ENCODE data around the gene GYG2. TPM values are rescaled to one million over a fixed set of nuclear protein-coding genes. Genes with fewer than 3 reads are reported as not detected.

The GYG2 gene
- polyA plus RNA-seq, 1 of the 3 experiments (the other 2 are of a cell fraction): 1.8 TPM

DNA sequence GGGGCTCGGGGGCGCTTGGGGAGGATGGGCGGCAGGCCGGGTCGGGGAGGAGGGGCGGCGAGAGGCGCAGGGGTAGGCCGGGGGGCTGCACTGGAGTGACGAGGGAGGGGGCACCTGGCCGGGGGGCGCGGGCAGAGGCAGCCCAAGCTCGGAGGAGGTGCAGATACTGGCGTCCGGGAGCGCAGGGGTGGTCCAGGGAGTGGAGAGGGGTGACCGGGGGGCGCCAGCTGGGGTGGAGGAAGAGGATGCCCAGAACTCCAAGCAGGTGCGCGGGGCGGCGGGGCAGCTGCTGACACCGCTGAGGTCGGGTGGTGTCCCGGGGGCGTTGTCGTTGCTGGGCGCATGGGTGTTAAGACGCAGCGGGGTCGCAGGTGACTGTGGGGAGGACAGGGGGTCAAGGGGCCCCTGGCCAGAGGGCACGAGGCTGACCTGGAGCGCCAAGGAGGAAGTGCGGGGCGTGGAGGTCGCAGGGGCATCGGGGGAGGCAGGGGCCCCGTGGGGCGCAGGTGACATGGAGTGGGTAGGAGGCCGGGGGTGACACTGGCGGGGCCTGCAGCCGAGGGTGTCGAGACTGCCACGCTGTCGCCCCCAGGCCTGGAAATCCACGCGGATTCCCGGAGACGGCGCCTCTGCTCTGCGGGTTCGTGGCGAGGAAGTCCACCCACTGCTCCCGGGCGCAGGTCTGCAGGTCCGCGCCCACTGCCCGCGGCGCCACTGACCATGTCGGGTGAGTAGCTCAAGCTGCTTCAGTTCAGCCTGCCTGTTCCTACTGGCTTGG is 928 bp downstream of the GYG2 start:
- no peak for TF ChIP-seq GATA2 (CRISPR knock-in tag; IDR thresholded peaks at IDR 0.05)
- TF ChIP-seq FOXJ3 (CRISPR knock-in tag; IDR thresholded peaks at IDR 0.05): no peak
- no peak for TF ChIP-seq MXI1 (IDR thresholded peaks at IDR 0.05; ENCODE audit: low read depth, low read length)
- no peak for TF ChIP-seq FOXM1 (IDR thresholded peaks at IDR 0.05; ENCODE audit: low read depth)
- no peak for TF ChIP-seq RXRA (IDR thresholded peaks at IDR 0.05; ENCODE audit: borderline replicate concordance, low read depth)
- TF ChIP-seq, protein P1, sequence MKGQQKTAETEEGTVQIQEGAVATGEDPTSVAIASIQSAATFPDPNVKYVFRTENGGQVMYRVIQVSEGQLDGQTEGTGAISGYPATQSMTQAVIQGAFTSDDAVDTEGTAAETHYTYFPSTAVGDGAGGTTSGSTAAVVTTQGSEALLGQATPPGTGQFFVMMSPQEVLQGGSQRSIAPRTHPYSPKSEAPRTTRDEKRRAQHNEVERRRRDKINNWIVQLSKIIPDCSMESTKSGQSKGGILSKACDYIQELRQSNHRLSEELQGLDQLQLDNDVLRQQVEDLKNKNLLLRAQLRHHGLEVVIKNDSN (IDR thresholded peaks at IDR 0.05; ENCODE audit: borderline replicate concordance, low read depth): no peak
- TF ChIP-seq TCF12 (IDR thresholded peaks at IDR 0.05): no peak
- TF ChIP-seq POLR2AphosphoS5 (IDR thresholded peaks at IDR 0.05; ENCODE audit: low read depth, low read length): no peak
- TF ChIP-seq, protein P2, sequence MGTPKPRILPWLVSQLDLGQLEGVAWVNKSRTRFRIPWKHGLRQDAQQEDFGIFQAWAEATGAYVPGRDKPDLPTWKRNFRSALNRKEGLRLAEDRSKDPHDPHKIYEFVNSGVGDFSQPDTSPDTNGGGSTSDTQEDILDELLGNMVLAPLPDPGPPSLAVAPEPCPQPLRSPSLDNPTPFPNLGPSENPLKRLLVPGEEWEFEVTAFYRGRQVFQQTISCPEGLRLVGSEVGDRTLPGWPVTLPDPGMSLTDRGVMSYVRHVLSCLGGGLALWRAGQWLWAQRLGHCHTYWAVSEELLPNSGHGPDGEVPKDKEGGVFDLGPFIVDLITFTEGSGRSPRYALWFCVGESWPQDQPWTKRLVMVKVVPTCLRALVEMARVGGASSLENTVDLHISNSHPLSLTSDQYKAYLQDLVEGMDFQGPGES (IDR thresholded peaks at IDR 0.05; ENCODE audit: low read depth, low read length): no peak
- TF ChIP-seq ELF1 (IDR thresholded peaks at IDR 0.05): no peak
- TF ChIP-seq, protein P3, sequence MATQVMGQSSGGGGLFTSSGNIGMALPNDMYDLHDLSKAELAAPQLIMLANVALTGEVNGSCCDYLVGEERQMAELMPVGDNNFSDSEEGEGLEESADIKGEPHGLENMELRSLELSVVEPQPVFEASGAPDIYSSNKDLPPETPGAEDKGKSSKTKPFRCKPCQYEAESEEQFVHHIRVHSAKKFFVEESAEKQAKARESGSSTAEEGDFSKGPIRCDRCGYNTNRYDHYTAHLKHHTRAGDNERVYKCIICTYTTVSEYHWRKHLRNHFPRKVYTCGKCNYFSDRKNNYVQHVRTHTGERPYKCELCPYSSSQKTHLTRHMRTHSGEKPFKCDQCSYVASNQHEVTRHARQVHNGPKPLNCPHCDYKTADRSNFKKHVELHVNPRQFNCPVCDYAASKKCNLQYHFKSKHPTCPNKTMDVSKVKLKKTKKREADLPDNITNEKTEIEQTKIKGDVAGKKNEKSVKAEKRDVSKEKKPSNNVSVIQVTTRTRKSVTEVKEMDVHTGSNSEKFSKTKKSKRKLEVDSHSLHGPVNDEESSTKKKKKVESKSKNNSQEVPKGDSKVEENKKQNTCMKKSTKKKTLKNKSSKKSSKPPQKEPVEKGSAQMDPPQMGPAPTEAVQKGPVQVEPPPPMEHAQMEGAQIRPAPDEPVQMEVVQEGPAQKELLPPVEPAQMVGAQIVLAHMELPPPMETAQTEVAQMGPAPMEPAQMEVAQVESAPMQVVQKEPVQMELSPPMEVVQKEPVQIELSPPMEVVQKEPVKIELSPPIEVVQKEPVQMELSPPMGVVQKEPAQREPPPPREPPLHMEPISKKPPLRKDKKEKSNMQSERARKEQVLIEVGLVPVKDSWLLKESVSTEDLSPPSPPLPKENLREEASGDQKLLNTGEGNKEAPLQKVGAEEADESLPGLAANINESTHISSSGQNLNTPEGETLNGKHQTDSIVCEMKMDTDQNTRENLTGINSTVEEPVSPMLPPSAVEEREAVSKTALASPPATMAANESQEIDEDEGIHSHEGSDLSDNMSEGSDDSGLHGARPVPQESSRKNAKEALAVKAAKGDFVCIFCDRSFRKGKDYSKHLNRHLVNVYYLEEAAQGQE (IDR thresholded peaks at IDR 0.05; ENCODE audit: low read depth, low read length): no peak
- TF ChIP-seq, protein P4, sequence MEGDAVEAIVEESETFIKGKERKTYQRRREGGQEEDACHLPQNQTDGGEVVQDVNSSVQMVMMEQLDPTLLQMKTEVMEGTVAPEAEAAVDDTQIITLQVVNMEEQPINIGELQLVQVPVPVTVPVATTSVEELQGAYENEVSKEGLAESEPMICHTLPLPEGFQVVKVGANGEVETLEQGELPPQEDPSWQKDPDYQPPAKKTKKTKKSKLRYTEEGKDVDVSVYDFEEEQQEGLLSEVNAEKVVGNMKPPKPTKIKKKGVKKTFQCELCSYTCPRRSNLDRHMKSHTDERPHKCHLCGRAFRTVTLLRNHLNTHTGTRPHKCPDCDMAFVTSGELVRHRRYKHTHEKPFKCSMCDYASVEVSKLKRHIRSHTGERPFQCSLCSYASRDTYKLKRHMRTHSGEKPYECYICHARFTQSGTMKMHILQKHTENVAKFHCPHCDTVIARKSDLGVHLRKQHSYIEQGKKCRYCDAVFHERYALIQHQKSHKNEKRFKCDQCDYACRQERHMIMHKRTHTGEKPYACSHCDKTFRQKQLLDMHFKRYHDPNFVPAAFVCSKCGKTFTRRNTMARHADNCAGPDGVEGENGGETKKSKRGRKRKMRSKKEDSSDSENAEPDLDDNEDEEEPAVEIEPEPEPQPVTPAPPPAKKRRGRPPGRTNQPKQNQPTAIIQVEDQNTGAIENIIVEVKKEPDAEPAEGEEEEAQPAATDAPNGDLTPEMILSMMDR (IDR thresholded peaks at IDR 0.05): no peak
- TF ChIP-seq, protein P5, sequence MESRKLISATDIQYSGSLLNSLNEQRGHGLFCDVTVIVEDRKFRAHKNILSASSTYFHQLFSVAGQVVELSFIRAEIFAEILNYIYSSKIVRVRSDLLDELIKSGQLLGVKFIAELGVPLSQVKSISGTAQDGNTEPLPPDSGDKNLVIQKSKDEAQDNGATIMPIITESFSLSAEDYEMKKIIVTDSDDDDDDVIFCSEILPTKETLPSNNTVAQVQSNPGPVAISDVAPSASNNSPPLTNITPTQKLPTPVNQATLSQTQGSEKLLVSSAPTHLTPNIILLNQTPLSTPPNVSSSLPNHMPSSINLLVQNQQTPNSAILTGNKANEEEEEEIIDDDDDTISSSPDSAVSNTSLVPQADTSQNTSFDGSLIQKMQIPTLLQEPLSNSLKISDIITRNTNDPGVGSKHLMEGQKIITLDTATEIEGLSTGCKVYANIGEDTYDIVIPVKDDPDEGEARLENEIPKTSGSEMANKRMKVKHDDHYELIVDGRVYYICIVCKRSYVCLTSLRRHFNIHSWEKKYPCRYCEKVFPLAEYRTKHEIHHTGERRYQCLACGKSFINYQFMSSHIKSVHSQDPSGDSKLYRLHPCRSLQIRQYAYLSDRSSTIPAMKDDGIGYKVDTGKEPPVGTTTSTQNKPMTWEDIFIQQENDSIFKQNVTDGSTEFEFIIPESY (IDR thresholded peaks at IDR 0.05; ENCODE audit: borderline replicate concordance, low read depth): no peak
- no peak for TF ChIP-seq TAF1 (IDR thresholded peaks at IDR 0.05; ENCODE audit: borderline replicate concordance, low read depth, low read length)
- TF ChIP-seq TEAD4 (IDR thresholded peaks at IDR 0.05; ENCODE audit: borderline replicate concordance, insufficient read depth): no peak
- TF ChIP-seq RCOR1 (IDR thresholded peaks at IDR 0.05; ENCODE audit: low read length): no peak
- no peak for TF ChIP-seq RFX5 (IDR thresholded peaks at IDR 0.05; ENCODE audit: low read length)
- Histone ChIP-seq H3K9me2 (no peaks in the 10 kb centered on the region), H4K20me1 (ENCODE audit: insufficient read depth) (no peaks in the 10 kb centered on the region), H3K4me3 (ENCODE audit: low read depth in 2 of 2, low read length in 1 of 2) (peak overlapping the region in 1 of 2 experiments; percentile 39; a peak in 2 of 4 replicates), H3K4me2 (peak overlapping the region; percentile 17; the same call in 1 of the 2 replicates), H3K9me3 (no peaks in the 10 kb centered on the region), H2AFZ (ENCODE audit: low read depth) (no peak overlapping the region), H3K36me3 (replicated peaks in 1 of 2; ENCODE audit: control insufficient read depth in 1 of 2, insufficient read depth in 2 of 2, low read length in 1 of 2) (no peaks in the 10 kb centered on the region), H3K79me2 (ENCODE audit: insufficient read depth) (no peaks in the 10 kb centered on the region), H3K9ac (no peak overlapping the region), H3K27ac (ENCODE audit: low read depth in 2 of 2, low read length in 1 of 2) (no peak overlapping the region), H3F3A (replicated peaks; ENCODE audit: insufficient read depth) (no peaks in the 10 kb centered on the region), H3K4me1 (ENCODE audit: control insufficient read depth in 1 of 2, insufficient read depth in 2 of 2, low read depth in 1 of 2, low read length in 1 of 2) (no peaks in the 10 kb centered on the region), H3K27me3 (ENCODE audit: insufficient read depth) (peaks cover 29% of the 10 kb centered on the region)
- WGBS (ENCODE audit: low lambda C conversion rate): 22% methylated on average over 16 of the region's 62 CpGs
- no peak for DNase-seq
- ChIA-PET CTCF (interaction anchor here (2.7 kb wide), 1 partner anchor 10 kb away, joined by 8 read pairs; no protein-coding TSS in a partner anchor), POLR2A (no interaction called here)

Measured in SK-N-SH (cell line).